Activated CD4-positive, alpha-beta T cell treated with anti-CD3 and anti-CD28 coated beads, Interleukin-2, Interleukin-4, amounts not matched to agents 100 ng/mL and 50 ng/mL, durations not matched to agents 16 hours and 8 hours (primary cell): ENCODE measurements around the gene PLD3.
"Not testable (repeated sequence)": the region's sequence is repeated elsewhere in the genome, so short reads cannot be mapped to it uniquely, and the experiment has no call there.

Experiments used
- DNase-seq: peaks from one replicate; pipeline ENCODE4 v3.0.0-alpha.2; 2020; ENCODE audit warnings: low spot score

Gene PLD3

DNA sequence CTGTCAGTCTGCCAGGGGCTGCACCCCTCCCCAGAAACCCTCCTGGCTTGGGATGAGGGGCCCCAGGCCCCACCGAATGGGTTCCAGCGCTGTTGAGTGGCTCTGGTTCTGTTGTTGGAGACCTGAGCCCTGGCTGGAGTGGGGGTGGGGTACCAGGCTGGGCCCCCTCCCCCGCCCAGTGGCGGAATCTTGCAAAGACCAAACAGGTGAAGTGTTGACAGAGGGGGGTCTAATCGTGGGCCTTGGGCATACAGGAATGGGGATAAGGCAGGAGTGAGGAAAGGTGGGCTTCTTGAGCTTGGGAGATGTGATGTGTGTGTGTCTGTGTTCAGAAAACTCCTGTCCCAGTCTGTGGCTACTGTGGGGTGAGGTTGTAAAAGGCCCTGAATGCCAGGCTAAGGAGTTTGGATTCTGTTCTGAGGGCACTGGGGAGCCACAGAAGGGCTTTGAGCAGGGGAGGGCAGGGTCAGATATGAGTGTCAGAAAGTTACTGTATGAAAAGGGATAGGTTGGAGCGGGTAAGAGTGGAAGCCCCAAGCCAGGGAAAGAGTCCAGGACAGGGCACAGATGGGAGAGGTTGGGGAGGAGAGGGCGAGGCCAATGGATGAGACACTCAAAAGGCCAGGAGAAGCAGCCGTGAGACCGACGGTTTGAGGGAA lies 41.7 kb downstream of the PLD3 start, which contains the start of gene HIPK4:
TSS of gene HIPK4 (minus strand) at position 98 of the 659 bp plus-strand sequence. CDS start 279 bp downstream, outside the sequence.
- no peak for DNase-seq

DNA sequence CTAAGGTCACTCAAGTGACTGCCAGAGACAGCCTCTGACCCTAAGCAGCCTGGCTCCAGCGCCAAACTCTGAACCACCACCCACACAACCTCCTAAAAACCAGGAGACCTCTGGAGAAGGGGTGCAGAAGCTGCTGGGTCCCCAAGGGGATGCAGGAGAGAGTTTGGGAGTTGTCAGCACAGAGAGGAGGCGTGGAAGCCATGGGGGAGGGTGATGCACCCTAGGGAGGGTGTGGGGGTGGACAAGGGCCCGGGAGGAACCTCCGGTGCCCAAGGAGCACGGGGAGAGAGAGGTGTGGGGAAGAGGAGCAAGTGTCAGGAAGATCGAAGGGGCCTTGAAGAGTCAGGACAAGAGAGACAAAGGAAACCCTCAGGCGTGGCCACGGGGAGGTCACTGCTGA lies 43.6 kb downstream of the PLD3 start:
- DNase-seq, result no peak

DNA sequence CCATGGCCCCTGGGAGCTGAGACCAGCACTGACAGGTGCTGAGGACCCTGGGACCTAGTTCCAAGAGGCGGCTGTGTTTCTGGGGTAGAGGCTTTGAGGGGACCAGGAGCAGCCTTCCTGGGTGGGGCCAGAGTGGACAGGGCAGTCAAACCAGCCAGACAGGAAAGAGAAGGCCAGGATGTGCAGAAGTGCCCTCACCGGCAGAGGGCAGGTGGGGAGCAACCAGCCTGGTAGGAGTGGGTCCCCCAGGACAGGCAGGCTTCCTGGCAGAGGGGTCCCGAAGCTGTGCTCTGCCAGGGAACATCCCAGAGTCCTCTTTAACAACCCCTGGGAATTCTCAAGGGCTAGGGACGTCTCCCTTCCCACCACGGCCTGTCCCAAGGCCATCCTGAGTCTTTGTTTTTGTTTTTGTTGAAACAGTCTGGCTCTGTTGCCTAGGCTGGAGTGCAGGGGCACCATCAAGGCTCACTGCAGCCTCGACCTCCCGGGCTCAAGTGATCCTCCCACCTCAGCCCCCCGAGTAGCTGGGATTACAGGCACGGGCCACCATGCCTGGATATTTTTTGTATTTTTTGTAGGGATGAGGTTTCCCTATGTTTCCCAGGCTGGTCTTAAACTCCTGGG lies 44.5 kb downstream of the PLD3 start:
- DNase-seq, result no peak

DNA sequence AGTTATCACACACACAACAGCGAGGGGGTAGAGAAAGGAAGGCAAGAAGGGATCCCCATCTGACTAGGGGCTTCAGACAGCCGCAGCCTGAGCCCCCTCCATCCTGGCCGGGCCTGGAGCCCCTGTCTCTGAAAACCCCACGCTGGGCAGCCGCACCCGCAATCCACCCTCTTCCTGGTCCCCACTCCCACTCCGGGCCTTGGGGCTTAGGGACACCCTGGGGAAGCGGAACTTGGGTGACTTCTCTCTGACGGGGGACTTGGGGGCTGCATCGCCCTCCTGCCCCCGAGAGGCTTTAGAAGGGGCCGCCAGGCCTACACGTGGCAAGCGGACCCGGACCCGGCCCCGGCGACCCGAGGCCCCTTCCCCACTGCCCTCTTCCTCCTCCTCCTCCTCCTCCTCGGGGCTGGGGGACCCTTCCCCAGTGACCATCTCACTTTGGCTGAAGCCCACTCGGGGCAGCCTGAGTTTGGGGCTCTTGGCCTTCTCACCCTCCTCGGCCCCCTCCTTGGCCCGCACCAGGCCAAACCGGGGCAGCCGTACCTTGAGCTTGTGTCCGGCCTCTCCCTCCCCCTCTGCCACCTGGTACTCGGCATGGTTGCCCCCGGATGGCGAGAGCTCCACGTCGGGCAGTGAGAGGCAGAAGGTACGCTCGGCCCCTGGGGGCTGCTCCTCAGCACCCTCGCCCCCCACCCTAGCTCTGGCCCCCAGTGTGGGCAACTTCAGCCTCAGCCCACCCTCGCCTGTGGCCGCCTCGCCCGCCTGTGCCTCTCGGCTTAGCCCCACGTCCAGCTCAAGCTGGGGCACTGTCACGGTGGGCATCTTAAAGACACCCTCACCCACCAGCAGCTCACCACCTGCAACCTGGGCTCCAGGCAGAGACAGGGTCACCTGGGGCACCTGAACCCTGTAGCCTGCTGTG lies 45.7 kb downstream of the PLD3 start:
- no peak for DNase-seq

DNA sequence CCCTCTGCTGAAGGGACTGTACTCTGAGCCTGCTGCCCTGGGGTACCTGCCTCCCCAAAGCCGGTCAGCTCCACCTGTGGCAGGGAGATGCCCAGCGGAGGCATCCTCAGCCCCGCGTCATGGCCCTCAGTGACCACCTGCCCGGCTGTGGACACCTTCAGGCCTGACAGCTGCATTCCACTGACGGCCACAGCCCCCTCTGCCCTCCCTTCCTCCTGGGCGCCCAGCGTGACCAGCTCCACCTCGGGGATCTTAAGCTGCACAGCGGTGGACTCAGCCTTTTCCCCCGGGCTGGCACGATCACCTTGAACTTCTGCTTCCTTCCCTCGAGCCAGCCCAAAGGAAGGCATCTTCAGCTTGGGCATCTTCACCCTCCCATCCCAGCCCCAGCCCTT lies 46.3 kb downstream of the PLD3 start:
- DNase-seq, result no peak

DNA sequence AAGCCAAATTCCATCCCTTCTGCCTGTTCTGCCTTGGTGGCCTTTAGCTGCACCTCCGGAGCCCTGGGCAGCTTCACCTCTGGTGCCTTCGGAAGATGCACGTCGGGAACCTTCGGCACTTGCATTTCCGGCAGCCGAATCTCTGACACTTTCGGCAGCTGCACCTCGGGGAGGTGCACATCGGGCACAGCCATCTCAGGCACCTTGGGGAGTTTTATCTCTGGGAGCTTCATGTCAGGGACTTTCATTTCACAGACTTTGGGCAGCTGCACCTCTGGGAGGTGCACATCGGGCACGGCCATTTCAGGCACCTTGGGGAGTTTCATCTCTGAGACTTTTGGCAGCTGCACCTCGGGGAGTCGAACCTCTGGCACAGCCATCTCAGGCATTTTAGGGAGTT lies 47.5 kb downstream of the PLD3 start:
- DNase-seq, result no peak

DNA sequence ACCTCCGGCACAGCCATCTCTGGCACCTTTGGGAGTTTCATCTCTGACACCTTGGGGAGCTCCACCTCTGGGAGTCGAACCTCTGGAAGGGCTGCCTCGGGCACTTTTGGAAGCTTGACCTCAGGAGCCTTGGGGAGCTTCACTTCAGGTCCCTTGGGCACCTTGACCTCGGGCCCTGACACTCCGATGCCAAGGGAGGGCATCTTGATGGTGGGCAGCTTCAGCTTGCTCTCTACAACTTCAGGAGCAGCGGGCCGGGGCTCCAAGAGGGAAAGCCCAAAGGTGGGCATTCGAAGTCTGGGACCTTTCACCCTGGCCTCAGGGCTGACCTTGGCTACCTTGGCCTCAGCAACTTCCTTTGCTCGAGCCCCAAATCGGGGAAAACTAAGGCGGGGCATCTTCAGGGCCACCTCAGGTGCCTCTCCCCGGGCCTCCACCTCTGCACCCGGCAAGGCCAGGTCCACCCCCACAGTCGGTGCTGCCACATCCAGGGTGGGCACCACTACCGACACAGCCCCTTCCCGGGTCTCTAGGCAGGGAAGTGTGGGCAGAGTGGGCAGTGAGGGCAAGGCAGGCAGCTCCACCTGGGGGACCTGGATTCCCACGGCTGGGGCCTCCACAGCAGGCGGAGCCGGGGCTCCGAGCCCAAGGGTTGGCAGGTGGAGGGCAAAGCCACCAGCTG lies 48.5 kb downstream of the PLD3 start:
- DNase-seq, result no peak

DNA sequence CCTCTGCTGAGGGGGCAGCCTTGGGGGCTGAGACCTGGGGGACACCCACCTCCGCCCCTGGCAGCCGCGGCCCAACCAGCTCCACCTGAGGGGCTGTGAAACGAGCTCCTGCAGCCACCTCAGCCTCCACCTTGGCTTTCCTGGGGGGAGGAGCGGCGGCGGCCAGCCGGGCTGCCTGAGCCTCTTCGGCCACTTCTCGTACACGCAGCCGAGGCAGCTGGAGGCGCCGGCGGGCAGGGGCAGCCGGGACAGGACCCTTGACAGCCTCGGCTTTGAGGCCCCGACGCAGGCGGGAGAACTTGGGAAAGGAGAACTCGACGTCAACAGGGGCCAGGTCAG lies 49.0 kb downstream of the PLD3 start:
- no peak for DNase-seq

DNA sequence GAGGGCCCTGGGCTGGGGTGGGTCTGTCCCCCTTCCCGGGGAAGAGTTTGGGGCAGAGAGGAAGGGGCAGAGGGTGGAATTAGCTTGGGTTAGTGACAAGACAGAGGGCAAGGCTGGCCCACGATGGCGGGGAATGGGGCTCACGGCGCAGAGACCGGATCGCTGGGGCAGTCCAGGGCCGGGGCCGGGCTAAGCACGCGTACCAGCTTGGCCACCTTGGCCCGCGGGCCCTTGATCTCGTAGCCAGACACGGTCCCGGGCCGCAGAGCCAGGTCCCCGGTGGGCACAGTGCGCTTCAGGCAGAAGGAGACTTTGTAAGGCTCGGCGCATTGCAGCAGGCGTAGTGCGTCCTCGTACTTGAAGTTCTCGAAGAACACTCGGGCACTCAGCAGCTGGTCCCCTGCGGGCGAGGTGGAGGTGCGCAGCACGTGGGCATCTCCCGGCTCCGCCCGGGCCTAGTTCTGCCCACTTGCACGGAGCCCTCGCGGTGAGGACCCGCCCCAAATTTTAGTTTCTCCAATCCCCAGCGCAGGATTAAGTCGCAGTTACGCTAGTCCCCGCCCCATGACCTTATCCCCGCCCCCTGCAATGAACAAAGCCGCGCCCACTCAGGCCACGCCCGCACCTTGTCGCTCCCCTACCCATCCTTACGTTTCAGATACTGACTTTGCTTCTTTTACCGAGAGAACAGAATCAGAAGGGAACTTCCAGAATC lies 50.1 kb downstream of the PLD3 start:
- peak; percentile 49 for DNase-seq

DNA sequence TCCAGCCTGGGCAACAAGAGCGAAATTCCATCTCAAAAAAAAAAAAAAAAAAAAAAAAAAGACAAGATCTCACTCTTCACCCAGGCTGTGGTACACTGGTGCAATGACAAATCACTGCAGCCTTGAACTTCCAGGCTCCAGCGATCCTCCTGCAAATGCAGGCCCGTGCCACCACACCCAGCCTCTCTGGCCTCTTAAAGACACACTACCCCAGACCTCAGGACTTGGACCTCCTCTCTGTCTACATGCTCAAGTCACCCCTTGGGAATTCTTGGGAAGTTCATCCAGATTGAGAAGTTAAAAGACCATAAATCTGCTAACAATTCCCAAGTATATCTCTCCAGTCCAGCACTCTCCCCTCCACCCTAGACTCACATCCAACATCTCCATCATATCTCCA lies 52.1 kb downstream of the PLD3 start:
- no peak for DNase-seq

DNA sequence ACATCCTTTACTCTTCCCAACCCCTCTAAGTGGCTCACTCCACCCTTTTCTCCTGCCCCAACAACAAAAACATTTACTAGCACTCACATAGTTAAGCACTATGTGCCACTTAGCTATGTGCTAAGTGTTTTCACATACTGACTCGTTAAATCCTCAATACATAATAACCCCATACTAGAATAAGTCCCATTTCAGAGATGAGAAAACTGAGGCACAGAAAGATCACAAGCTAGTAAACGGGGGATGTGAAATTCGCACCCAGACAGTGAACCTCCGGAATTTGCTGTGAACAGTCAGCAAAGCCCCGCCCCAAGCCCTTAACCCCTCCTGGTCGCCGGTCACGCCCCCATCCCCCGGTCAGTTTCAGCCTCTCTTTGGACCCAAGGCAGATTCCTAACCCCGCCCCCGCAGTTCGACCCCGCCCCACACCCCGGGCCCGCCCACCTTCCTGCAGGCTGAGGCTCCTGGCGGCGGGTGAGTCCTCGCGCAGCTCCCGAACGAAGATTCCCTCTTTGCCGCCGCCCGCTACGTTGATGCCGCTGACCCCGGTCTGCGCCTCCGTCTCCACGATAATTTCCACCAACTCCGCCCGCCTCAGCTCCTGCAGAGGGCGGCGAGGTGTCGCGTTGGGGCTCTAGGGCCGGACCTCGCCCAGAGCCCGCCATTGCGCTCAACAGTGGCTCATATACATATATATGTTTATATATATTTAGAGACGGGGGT lies 54.9 kb downstream of the PLD3 start:
- DNase-seq, result peak; percentile 93

DNA sequence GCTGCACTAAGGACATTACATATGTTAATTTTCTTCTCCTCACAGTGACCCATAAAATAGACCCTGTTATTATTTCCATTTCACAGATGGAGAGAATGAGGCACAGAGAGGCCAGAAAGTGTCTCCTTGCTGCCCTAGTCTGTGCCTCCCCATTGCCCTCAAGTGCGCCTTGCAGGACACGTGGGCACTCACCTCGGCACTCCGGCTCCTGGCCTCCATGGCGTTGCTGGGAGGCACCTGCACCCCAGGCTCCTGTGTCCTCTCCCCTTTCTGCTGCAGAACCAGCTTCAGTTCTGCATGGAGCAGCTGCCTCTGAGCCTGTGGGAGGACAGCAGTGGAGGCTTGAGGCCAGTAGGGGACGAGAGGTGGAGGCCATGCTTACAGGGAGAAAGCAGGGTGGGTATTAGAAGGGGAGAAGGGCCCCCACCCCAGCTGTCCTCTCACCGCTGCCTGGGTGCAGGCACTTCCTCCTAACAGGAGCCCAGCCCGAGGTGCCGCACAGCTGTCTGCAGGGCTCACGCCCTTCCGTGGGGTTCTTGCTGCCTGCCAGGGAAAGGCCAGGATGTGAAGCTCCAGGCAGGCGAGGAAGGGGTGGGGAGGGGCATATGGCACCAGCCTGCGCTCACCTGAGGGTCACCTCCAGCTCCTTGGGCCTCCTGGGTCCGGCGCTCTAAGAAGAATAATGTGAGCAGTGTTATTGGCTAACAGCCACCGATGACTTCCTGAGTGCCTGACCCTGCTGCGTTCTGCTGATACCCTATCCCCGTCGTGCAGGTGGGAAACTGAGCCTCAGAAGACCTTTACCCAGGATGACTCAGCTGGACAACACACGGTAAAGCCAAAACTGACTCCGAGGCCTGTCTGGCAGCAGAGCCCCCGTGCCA lies 59.5 kb downstream of the PLD3 start:
- DNase-seq, result no peak

DNA sequence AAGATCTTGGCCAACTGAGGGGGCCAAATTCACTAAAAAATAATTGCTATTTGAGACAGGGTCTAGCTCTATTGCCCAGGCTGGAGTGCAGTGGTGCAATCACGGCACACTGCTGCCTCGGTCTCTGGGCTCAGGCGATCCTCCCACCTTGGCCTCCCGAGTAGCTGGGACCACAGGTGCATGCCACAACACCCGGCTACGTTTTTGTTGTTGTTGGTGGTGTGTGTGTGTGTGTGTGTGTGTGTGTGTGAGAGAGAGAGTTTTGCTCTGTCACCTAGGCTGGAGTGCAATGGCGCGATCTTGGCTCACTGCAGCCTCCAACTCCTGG lies 60.1 kb downstream of the PLD3 start:
- DNase-seq, result not testable (repeated sequence)

DNA sequence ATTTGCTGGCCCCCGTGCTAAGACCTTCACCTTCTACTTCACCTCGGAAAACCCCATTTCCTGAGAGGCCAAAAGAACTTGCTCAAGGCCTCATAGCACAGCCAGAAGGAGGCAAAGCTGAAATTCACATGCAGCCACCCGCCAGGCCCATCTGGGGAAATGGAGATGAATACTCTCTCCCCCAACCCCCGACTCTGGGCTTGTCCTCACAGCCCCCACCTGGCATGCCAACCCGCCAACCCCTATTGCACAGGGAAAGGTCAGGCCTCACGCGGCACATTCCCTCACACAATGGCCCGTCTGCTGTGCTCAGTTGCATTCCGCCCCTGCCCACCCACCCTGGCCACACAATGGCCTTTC lies 61.5 kb downstream of the PLD3 start:
- no peak for DNase-seq

DNA sequence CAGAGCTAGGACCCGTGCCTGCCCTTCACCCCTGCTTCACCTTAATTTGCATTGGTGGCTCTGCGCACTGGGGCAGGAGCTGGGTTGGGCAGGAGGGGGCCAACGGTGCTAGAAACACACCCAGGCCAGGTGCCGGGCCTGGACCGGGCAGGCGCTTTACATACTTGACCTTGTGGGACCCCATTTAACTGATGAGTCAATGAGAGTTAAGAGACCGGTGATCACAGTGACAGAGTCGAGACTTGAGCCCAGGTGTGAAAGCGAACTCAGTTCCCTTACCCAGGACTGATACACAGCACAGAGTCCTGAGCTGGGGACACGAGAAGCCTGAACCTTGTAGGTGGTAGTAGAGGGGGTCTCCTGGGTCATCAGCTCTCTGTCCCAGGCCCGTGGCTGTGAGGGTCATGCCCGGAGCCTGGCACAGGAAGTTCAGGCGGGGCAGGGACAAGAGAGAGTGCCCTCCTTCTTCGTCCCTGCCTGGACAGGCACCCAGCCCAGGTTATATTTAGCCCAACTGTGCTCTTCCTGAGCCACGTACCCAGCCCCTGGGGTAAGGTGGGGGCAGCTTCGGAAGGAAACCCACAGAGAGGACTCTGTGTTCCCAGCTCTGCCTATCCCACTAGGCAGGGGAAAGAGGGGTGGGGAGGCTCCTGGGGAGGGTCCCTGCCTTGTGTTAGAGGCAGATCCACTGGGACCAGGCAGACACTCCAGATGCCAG lies 62.8 kb downstream of the PLD3 start:
- no peak for DNase-seq

DNA sequence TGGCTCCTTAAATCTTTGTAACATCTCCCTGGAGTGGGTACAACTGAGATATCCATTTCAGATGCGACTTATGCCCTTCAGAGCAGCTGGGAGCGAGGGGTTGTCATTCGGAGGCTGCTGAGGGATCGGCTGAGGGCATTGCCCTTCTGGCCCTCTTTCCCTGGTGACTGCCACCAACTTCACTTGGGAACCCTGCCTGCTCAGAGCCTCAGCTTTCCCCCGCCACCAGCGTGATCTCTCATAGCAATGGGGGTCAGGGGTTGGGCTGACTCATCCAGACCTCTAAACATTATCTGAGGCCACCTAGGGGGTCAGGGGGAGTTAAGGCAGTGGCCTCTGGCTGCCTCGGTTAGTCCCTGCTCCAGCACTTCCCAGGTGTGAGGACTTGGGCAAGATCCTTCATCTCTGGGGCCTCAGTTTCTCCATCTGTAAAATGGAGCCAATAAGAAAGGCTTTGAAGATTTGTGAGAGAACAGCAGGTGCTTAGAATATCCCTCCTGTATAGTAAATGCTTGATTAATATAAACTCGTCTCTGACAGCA lies 63.5 kb downstream of the PLD3 start:
- DNase-seq, result no peak

DNA sequence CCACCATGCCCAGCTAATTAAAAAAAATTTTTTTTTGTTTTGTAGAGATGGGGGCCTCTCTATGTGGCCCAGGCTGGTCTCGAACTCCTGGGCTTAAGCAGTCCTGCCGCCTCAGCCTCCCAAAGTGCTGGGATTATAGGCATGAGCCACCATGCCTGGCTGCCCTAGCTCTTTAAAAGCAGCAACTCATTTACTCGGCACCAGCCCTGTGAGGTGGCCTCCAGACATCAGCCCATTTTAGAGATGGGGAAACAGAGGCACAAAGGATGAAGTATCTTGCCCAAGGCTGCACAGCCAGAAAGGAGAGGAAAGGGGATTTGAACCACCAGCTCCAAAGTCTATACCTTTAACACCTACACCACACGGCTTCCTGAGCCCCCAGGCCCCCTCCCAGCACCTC lies 64.4 kb downstream of the PLD3 start:
- DNase-seq, result no peak

DNA sequence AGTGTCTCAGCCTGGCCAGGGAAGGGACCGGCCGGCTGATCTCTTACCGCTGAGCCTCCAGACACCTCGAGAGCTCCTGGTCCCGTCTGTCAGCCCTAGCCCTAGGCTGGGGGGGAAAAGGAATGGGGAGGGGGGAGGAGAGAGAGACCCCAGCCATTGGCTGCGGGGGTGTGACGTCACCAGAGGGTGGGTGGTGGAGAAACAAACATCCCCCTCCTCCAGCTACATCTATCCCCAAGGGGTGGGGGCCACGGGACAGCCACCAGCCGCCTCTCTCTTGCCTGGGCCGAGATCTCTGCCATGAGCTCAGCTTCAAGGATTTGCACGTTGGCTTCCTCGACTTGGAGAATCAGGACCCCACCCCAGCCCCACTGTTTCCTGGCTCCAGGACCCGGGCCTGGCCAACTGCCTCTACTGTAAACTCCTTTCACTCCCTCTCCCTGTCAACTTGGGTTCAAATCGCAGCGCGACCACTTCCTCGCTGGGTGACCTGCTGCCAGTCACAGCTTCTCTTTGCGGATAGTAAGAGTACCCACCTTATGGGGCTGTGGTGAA lies 64.9 kb downstream of the PLD3 start, which contains the start of gene PRX:
TSS of gene PRX (minus strand) at position 88 of the 555 bp plus-strand sequence. CDS start 5,446 bp downstream, outside the sequence.
- no peak for DNase-seq
